ENCODE data around the gene PLCB1. TPM values are rescaled to one million over a fixed set of nuclear protein-coding genes. Genes with fewer than 3 reads are reported as not detected.
A peak's percentile ranks its signal among the peaks of the same experiment; 100 is the strongest.

Gene PLCB1
- total and polyA plus RNA-seq, 2 of the 4 experiments (the other 2 are of a cell fraction) = 5.6 to 16.1 TPM

- CTCF ChIA-PET = no interaction called here
- no peak for TF ChIP-seq CTCF (conservative IDR thresholded peaks at IDR 0.05; ENCODE audit: low read depth, low read length)
- no peak for TF ChIP-seq SMC3 (IDR thresholded peaks at IDR 0.05; ENCODE audit: low read depth, low read length)
- TF ChIP-seq FOS (IDR thresholded peaks at IDR 0.05; ENCODE audit: low read depth, low read length) = no peak
- TF ChIP-seq POLR2A (IDR thresholded peaks at IDR 0.05; ENCODE audit: low read depth, low read length) = no peak
- no peak for TF ChIP-seq MAZ (IDR thresholded peaks at IDR 0.05; ENCODE audit: borderline replicate concordance, low read depth, low read length)
- TF ChIP-seq RFX5 (IDR thresholded peaks at IDR 0.05; ENCODE audit: low read depth, low read length) = no peak
- no peak for TF ChIP-seq USF2 (IDR thresholded peaks at IDR 0.05; ENCODE audit: low read depth, low read length)
- no peak for TF ChIP-seq BHLHE40 (IDR thresholded peaks at IDR 0.05; ENCODE audit: low read depth, low read length)
- no peak for TF ChIP-seq RCOR1 (IDR thresholded peaks at IDR 0.05; ENCODE audit: insufficient replicate concordance, low read length)
- TF ChIP-seq NFE2L2 (IDR thresholded peaks at IDR 0.05; ENCODE audit: low read depth, low read length) = no peak
- TF ChIP-seq CHD1 (IDR thresholded peaks at IDR 0.05; ENCODE audit: low read depth, low read length) = no peak
- TF ChIP-seq CEBPB (IDR thresholded peaks at IDR 0.05; ENCODE audit: low read depth, low read length) = no peak
- no peak for TF ChIP-seq RAD21 (IDR thresholded peaks at IDR 0.05; ENCODE audit: low read length)
- TF ChIP-seq MAFK (IDR thresholded peaks at IDR 0.05; ENCODE audit: low read depth, low read length) = no peak
- TF ChIP-seq ELK1 (IDR thresholded peaks at IDR 0.05; ENCODE audit: borderline replicate concordance, low read depth, low read length) = no peak
- Histone ChIP-seq H3K36me3 (ENCODE audit: control insufficient read depth, insufficient read depth, low read length) (no peaks in the 10 kb centered on the region), H2BK20ac (ENCODE audit: low read depth, low read length) (no peak overlapping the region), H3K18ac (ENCODE audit: low read depth, low read length) (no peak overlapping the region), H3K14ac (replicated peaks; ENCODE audit: low read depth, low read length) (no peak overlapping the region), H3K4ac (ENCODE audit: low read depth, low read length) (no peak overlapping the region), H2BK5ac (ENCODE audit: low read depth, low read length, poor library complexity, severe bottlenecking) (no peak overlapping the region), H2BK15ac (ENCODE audit: low read depth, low read length) (0 out of 3 replicates have a peak overlapping the region, but pooled peaks have one; percentile 44), H3K9me3 (ENCODE audit: control insufficient read depth, insufficient read depth, low read length) (no peaks in the 10 kb centered on the region), H3K9ac (ENCODE audit: low read depth, low read length) (no peak overlapping the region), H2AFZ (replicated peaks; ENCODE audit: low read length, poor library complexity) (no peak overlapping the region), H2AK5ac (ENCODE audit: low read depth, low read length) (no peak overlapping the region), H3K9me1 (ENCODE audit: insufficient read depth, low read length) (peaks cover 8% of the 10 kb centered on the region), H3K4me3 (ENCODE audit: insufficient read depth, low read depth, low read length) (no peak overlapping the region), H3K4me2 (ENCODE audit: low read depth, low read length) (no peak overlapping the region), H3K56ac (ENCODE audit: extremely low read depth, insufficient read depth, low read length) (no peak overlapping the region), H2BK120ac (ENCODE audit: low read depth, low read length) (no peak overlapping the region), H4K91ac (ENCODE audit: insufficient read depth, low read depth, low read length) (no peak overlapping the region), H2AK9ac (replicated peaks; ENCODE audit: low read depth, low read length, poor library complexity) (no peak overlapping the region), H4K5ac (ENCODE audit: low read depth, low read length) (no peak overlapping the region), H3K4me1 (ENCODE audit: control insufficient read depth, insufficient read depth, low read length) (peaks cover 14% of the 10 kb centered on the region; the same call in 1 of the 2 replicates), H3K27me3 (ENCODE audit: control insufficient read depth, insufficient read depth, low read length) (no peaks in the 10 kb centered on the region), H3K27ac (ENCODE audit: insufficient read depth, low read length) (no peak overlapping the region), H4K20me1 (ENCODE audit: insufficient read depth, low read length) (no peaks in the 10 kb centered on the region), H3K79me1 (ENCODE audit: low read depth in 1 of 2, low read length in 2 of 2) (no peaks in the 10 kb centered on the region), H4K8ac (ENCODE audit: low read depth in 2 of 2, low read length in 2 of 2) (no peak overlapping the region), H3K23ac (ENCODE audit: low read depth, low read length) (no peak overlapping the region)
- dilution Hi-C loops (cut with HindIII; ENCODE audit: low sequenced_read_pairs, unreplicated experiment) = no loop called here
- ATAC-seq (ENCODE audit: low read depth) (no peak), DNase-seq (no peak)
- in situ Hi-C loops (cut with MboI; ENCODE audit: low sequenced_read_pairs) = no loop called here
- BruUV-seq (replicated peaks) = no TSS peak
- POLR2A ChIA-PET (ENCODE audit: unreplicated experiment) = no interaction called here
- WGBS, 2 experiments (ENCODE audit: extremely low coverage in 2 of 2, insufficient read length in 1 of 2) = no CpG with 5 or more reads among the region's 1 CpG
- intact Hi-C loops (cut with micrococcal nuclease) = no loop called here
These were observed 14.0 kb upstream of the PLCB1 start for GRCh38 chr20:8118039-8118438.
